ENCODE measurements around the gene LSM7. TPM values are rescaled to one million over a fixed set of nuclear protein-coding genes. Genes with fewer than 3 reads are reported as not detected.

The LSM7 gene
- polyA plus RNA-seq, 1 experiment: 165 TPM

GRCh38 chr19:2333027-2333806 is 4.8 kb upstream of the LSM7 start:
- no peaks in the 10 kb centered on the region for H3K27me3 ChIP-seq (ENCODE audit: control insufficient read depth, insufficient read depth, low read length)
- ChIA-PET CTCF (interaction anchor here (0.6 to 1.1 kb wide), 3 partner anchors 44 to 191 kb away, joined by 3 to 4 read pairs (median 3); no protein-coding TSS in a partner anchor), POLR2A (no interaction called here)
- DNase-seq (ENCODE audit: low read depth): no peak
- H3K36me3 ChIP-seq (ENCODE audit: control insufficient read depth, insufficient read depth, low read length): no peaks in the 10 kb centered on the region; the same call in 1 of the 2 replicates
- H3K4me3 ChIP-seq (ENCODE audit: low read depth, low read length): no peak overlapping the region
- no peak for TF ChIP-seq CTCF (IDR thresholded peaks at IDR 0.05; ENCODE audit: insufficient read depth, low read depth, low read length)

- TF ChIP-seq CTCF (IDR thresholded peaks at IDR 0.05; ENCODE audit: insufficient read depth, low read depth, low read length): no peak
- POLR2A ChIA-PET: no interaction called here
- no peak for DNase-seq (ENCODE audit: low read depth)
- no peaks in the 10 kb centered on the region for H3K27me3 ChIP-seq (ENCODE audit: control insufficient read depth, insufficient read depth, low read length)
- no peaks in the 10 kb centered on the region for H3K36me3 ChIP-seq (ENCODE audit: control insufficient read depth, insufficient read depth, low read length)
- no peak overlapping the region for H3K4me3 ChIP-seq (ENCODE audit: low read depth, low read length)
- CTCF ChIA-PET: no interaction called here
Measured at GRCh38 chr19:2332341-2333026, 4.1 kb upstream of the LSM7 start.

GRCh38 chr19:2331601-2332246 is 3.3 kb upstream of the LSM7 start:
- POLR2A ChIA-PET: no interaction called here
- CTCF ChIA-PET: no interaction called here
- no peak for TF ChIP-seq CTCF (IDR thresholded peaks at IDR 0.05; ENCODE audit: insufficient read depth, low read depth, low read length)
- Histone ChIP-seq H3K4me3 (ENCODE audit: low read depth, low read length) (no peak overlapping the region), H3K36me3 (ENCODE audit: control insufficient read depth, insufficient read depth, low read length) (no peaks in the 10 kb centered on the region), H3K27me3 (ENCODE audit: control insufficient read depth, insufficient read depth, low read length) (no peaks in the 10 kb centered on the region)
- no peak for DNase-seq (ENCODE audit: low read depth)

GRCh38 chr19:2330632-2331284 is 2.4 kb upstream of the LSM7 start:
- Histone ChIP-seq H3K36me3 (ENCODE audit: control insufficient read depth, insufficient read depth, low read length) (peaks cover under 1% of the 10 kb centered on the region; the same call in 1 of the 2 replicates), H3K4me3 (ENCODE audit: low read depth, low read length) (no peak overlapping the region), H3K27me3 (ENCODE audit: control insufficient read depth, insufficient read depth, low read length) (no peaks in the 10 kb centered on the region)
- TF ChIP-seq CTCF (IDR thresholded peaks at IDR 0.05; ENCODE audit: insufficient read depth, low read depth, low read length): no peak
- ChIA-PET CTCF (no interaction called here), POLR2A (no interaction called here)
- DNase-seq (ENCODE audit: low read depth): no peak

- TF ChIP-seq CTCF (IDR thresholded peaks at IDR 0.05; ENCODE audit: insufficient read depth, low read depth, low read length): no peak
- CTCF ChIA-PET: no interaction called here
- Histone ChIP-seq H3K27me3 (ENCODE audit: control insufficient read depth, insufficient read depth, low read length) (no peaks in the 10 kb centered on the region), H3K4me3 (ENCODE audit: low read depth, low read length) (no peak overlapping the region), H3K36me3 (ENCODE audit: control insufficient read depth, insufficient read depth, low read length) (peaks cover 6% of the 10 kb centered on the region)
- POLR2A ChIA-PET: no interaction called here
- no peak for DNase-seq (ENCODE audit: low read depth)
Measured at GRCh38 chr19:2330255-2330631, 1.9 kb upstream of the LSM7 start.
